Uterus (tissue), 2 donors: ENCODE data around the gene ZBTB42.

Source experiments
- POLR2A ChIP-seq, 2 donors: fragments of 450-650 bp; IDR thresholded peaks; one replicate each; pipeline ENCODE4 v1.6.1; 2016; ENCODE audit warnings: antibody characterized with exemption in 2 of 2, mild to moderate bottlenecking in 1 of 2, moderate library complexity in 1 of 2
- TF ChIP-seq, protein P1 (sequence below), 4 experiments: fragments of 200-600 bp in 2 of 4; fragments of 450-650 bp in 2 of 4; sonication (generic) in 2 of 4; IDR thresholded peaks; one replicate each; pipeline ENCODE4 v1.5.1; 2016 to 2019; ENCODE audit warnings: antibody characterized with exemption in 4 of 4, mild to moderate bottlenecking in 2 of 4, moderate library complexity in 1 of 4

DNA sequence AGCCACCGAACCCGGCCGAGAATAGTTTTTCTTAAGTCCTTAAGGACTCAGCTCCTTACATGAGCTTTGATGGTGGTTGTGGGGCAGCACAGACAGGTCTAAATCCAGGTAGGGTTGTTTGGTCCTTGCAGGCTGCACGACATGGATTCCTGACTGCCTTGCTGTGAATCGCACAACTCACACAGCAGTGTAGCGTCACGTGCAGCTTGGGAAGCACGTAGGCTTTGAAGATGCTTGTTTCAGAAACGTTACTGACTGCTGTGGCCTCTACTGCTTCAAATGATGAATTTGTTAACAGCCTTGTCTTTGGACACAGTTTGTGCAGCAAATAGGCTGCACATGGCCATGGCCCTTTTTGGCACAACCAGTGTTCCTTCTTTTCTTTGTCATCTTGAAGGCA lies 29.9 kb downstream of the ZBTB42 start:
- TF ChIP-seq, protein P1, sequence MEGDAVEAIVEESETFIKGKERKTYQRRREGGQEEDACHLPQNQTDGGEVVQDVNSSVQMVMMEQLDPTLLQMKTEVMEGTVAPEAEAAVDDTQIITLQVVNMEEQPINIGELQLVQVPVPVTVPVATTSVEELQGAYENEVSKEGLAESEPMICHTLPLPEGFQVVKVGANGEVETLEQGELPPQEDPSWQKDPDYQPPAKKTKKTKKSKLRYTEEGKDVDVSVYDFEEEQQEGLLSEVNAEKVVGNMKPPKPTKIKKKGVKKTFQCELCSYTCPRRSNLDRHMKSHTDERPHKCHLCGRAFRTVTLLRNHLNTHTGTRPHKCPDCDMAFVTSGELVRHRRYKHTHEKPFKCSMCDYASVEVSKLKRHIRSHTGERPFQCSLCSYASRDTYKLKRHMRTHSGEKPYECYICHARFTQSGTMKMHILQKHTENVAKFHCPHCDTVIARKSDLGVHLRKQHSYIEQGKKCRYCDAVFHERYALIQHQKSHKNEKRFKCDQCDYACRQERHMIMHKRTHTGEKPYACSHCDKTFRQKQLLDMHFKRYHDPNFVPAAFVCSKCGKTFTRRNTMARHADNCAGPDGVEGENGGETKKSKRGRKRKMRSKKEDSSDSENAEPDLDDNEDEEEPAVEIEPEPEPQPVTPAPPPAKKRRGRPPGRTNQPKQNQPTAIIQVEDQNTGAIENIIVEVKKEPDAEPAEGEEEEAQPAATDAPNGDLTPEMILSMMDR (IDR thresholded peaks at IDR 0.05): no peak
- no peak for TF ChIP-seq POLR2A (IDR thresholded peaks at IDR 0.05)
